ENCODE measurements around the gene LARP4B.

LARP4B gene

GRCh38 chr10:822661-823367 is 108.7 kb downstream of the LARP4B start:
- DNase-seq, result no peak

GRCh38 chr10:822197-822596 is 109.3 kb downstream of the LARP4B start:
- no peak for DNase-seq

GRCh38 chr10:821322-821721 is 110.2 kb downstream of the LARP4B start:
- no peak for DNase-seq

GRCh38 chr10:819816-820215 is 111.7 kb downstream of the LARP4B start:
- no peak for DNase-seq

- no peak for DNase-seq
Observed at GRCh38 chr10:819326-819725, 112.2 kb downstream of the LARP4B start.

GRCh38 chr10:818526-819220 is 112.8 kb downstream of the LARP4B start:
- no peak for DNase-seq

GRCh38 chr10:818010-818409 is 113.5 kb downstream of the LARP4B start:
- DNase-seq, result no peak

GRCh38 chr10:817371-817770 is 114.1 kb downstream of the LARP4B start:
- no peak for DNase-seq

- no peak for DNase-seq
Observed at GRCh38 chr10:816958-817357, 114.5 kb downstream of the LARP4B start.

GRCh38 chr10:816091-816477 is 115.4 kb downstream of the LARP4B start:
- no peak for DNase-seq

GRCh38 chr10:815338-816090 is 116.0 kb downstream of the LARP4B start:
- DNase-seq, result no peak

- no peak for DNase-seq
Observed at GRCh38 chr10:814536-815302, 116.8 kb downstream of the LARP4B start.

GRCh38 chr10:813286-813685 is 118.2 kb downstream of the LARP4B start:
- no peak for DNase-seq

- no peak for DNase-seq
Observed at GRCh38 chr10:812787-813186, 118.7 kb downstream of the LARP4B start.

- no peak for DNase-seq
Observed at GRCh38 chr10:811379-812175, 119.9 kb downstream of the LARP4B start.

- DNase-seq, result no peak
Observed at GRCh38 chr10:810351-810846, 121.1 kb downstream of the LARP4B start.

GRCh38 chr10:809671-810350 is 121.7 kb downstream of the LARP4B start:
- no peak for DNase-seq

- no peak for DNase-seq
Observed at GRCh38 chr10:807958-808353, 123.5 kb downstream of the LARP4B start.

GRCh38 chr10:807163-807957 is 124.1 kb downstream of the LARP4B start:
- DNase-seq, result no peak

- no peak for DNase-seq
Observed at GRCh38 chr10:806451-807162, 124.9 kb downstream of the LARP4B start.

Measured in activated T-cell treated with anti-CD3 and anti-CD28 coated beads, Interleukin-2, amount 50 U/mL, for 48 hours (primary cell).